HPDE6-E6E7 (cell line): Measurements from ENCODE around the gene XXYLT1.
A peak's percentile ranks its signal among the peaks of the same experiment; 100 is the strongest.

Experiments
- DNase-seq: peaks from one replicate; pipeline ENCODE4 v3.0.0; 2011; ENCODE audit warnings: missing footprints; ENCODE audit errors: extremely low spot score

XXYLT1 gene

GRCh38 chr3:195185583-195185982 is 85.4 kb downstream of the XXYLT1 start:
- DNase-seq: peak; percentile 54

- DNase-seq: no peak
These were observed 86.1 kb downstream of the XXYLT1 start for GRCh38 chr3:195184716-195185421.

- no peak for DNase-seq
These were observed 87.7 kb downstream of the XXYLT1 start for GRCh38 chr3:195183071-195183776.

GRCh38 chr3:195182470-195182795 is 88.5 kb downstream of the XXYLT1 start:
- no peak for DNase-seq

- DNase-seq: no peak
These were observed 89.1 kb downstream of the XXYLT1 start for GRCh38 chr3:195181741-195182469.

- no peak for DNase-seq
These were observed 89.9 kb downstream of the XXYLT1 start for GRCh38 chr3:195181113-195181498.

GRCh38 chr3:195180490-195181112 is 90.4 kb downstream of the XXYLT1 start:
- no peak for DNase-seq

- no peak for DNase-seq
These were observed 91.0 kb downstream of the XXYLT1 start for GRCh38 chr3:195179776-195180489.

GRCh38 chr3:195178124-195178910 is 92.6 kb downstream of the XXYLT1 start:
- DNase-seq: no peak

- no peak for DNase-seq
These were observed 93.4 kb downstream of the XXYLT1 start for GRCh38 chr3:195177422-195178123.

- no peak for DNase-seq
These were observed 94.2 kb downstream of the XXYLT1 start for GRCh38 chr3:195176776-195177175.

- DNase-seq: no peak
These were observed 95.3 kb downstream of the XXYLT1 start for GRCh38 chr3:195175476-195176337.

GRCh38 chr3:195175076-195175475 is 95.9 kb downstream of the XXYLT1 start:
- no peak for DNase-seq

GRCh38 chr3:195173657-195174056 is 97.3 kb downstream of the XXYLT1 start:
- no peak for DNase-seq

GRCh38 chr3:195172896-195173295 is 98.1 kb downstream of the XXYLT1 start:
- no peak for DNase-seq

GRCh38 chr3:195172039-195172684 is 98.8 kb downstream of the XXYLT1 start:
- DNase-seq: no peak

GRCh38 chr3:195171093-195171873 is 99.7 kb downstream of the XXYLT1 start:
- DNase-seq: no peak

GRCh38 chr3:195170496-195170895 is 100.5 kb downstream of the XXYLT1 start:
- no peak for DNase-seq
